CD4-positive, alpha-beta T cell treated with Interferon alpha-2 for 1 hour (primary cell): ENCODE data around the gene EEFSEC.

Experiments used
- DNase-seq, 2 donors: peaks; one replicate each; pipeline ENCODE4 v3.0.0-alpha.2; 2020 to 2022

EEFSEC gene

GRCh38 chr3:128187495-128187894 lies 34.2 kb downstream of the EEFSEC start:
- no peak for DNase-seq

- DNase-seq = no peak
Observed at GRCh38 chr3:128188326-128188725, 35.0 kb downstream of the EEFSEC start.

- no peak for DNase-seq
Observed at GRCh38 chr3:128188956-128189355, 35.7 kb downstream of the EEFSEC start.

GRCh38 chr3:128190501-128190900 lies 37.2 kb downstream of the EEFSEC start:
- no peak for DNase-seq

- DNase-seq = no peak
Observed at GRCh38 chr3:128192131-128192530, 38.9 kb downstream of the EEFSEC start.

GRCh38 chr3:128193168-128193567 lies 39.9 kb downstream of the EEFSEC start:
- no peak for DNase-seq

- no peak for DNase-seq
Observed at GRCh38 chr3:128194843-128195242, 41.6 kb downstream of the EEFSEC start.

GRCh38 chr3:128195369-128195768 lies 42.1 kb downstream of the EEFSEC start:
- no peak for DNase-seq

GRCh38 chr3:128195802-128196201 lies 42.5 kb downstream of the EEFSEC start:
- no peak for DNase-seq

- DNase-seq = no peak
Observed at GRCh38 chr3:128196647-128197046, 43.4 kb downstream of the EEFSEC start.

- DNase-seq = no peak
Observed at GRCh38 chr3:128197855-128198254, 44.6 kb downstream of the EEFSEC start.

- no peak for DNase-seq
Observed at GRCh38 chr3:128198313-128198712, 45.0 kb downstream of the EEFSEC start.

GRCh38 chr3:128199110-128199509 lies 45.8 kb downstream of the EEFSEC start:
- DNase-seq = no peak

- no peak for DNase-seq
Observed at GRCh38 chr3:128201158-128201755, 48.0 kb downstream of the EEFSEC start.

GRCh38 chr3:128203169-128203568 lies 49.9 kb downstream of the EEFSEC start:
- DNase-seq = no peak

- no peak for DNase-seq
Observed at GRCh38 chr3:128205558-128206145, 52.4 kb downstream of the EEFSEC start.

- no peak for DNase-seq
Observed at GRCh38 chr3:128207951-128208350, 54.7 kb downstream of the EEFSEC start.

- DNase-seq = no peak
Observed at GRCh38 chr3:128210711-128211110, 57.4 kb downstream of the EEFSEC start.

GRCh38 chr3:128214056-128214455 lies 60.8 kb downstream of the EEFSEC start:
- DNase-seq = no peak

- no peak for DNase-seq
Observed at GRCh38 chr3:128215290-128215689, 62.0 kb downstream of the EEFSEC start.

- DNase-seq = no peak
Observed at GRCh38 chr3:128215800-128216495, 62.7 kb downstream of the EEFSEC start.

GRCh38 chr3:128217702-128218547 lies 64.6 kb downstream of the EEFSEC start:
- DNase-seq = no peak

GRCh38 chr3:128218548-128219257 lies 65.4 kb downstream of the EEFSEC start:
- no peak for DNase-seq
